ENCODE measurements around the gene NPPB.

NPPB gene

GRCh38 chr1:11854519-11854918 is 4.2 kb downstream of the NPPB start:
- TF ChIP-seq GATA3 (IDR thresholded peaks at IDR 0.05; ENCODE audit: low read depth, low read length) (no peak), GATA2 (IDR thresholded peaks at IDR 0.05; ENCODE audit: low read depth, low read length) (no peak)

- TF ChIP-seq GATA2 (IDR thresholded peaks at IDR 0.05; ENCODE audit: low read depth, low read length) (no peak), GATA3 (IDR thresholded peaks at IDR 0.05; ENCODE audit: low read depth, low read length) (no peak)
Observed at GRCh38 chr1:11851180-11851579, 7.6 kb downstream of the NPPB start.

GRCh38 chr1:11850156-11850555 is 8.6 kb downstream of the NPPB start:
- no peak for TF ChIP-seq GATA2 (IDR thresholded peaks at IDR 0.05; ENCODE audit: low read depth, low read length)

- no peak for TF ChIP-seq GATA3 (IDR thresholded peaks at IDR 0.05; ENCODE audit: low read depth, low read length)
- no peak for TF ChIP-seq GATA2 (IDR thresholded peaks at IDR 0.05; ENCODE audit: low read depth, low read length)
Observed at GRCh38 chr1:11848373-11848700, 10.4 kb downstream of the NPPB start.

- TF ChIP-seq GATA2 (IDR thresholded peaks at IDR 0.05; ENCODE audit: low read depth, low read length) = no peak
Observed at GRCh38 chr1:11847667-11848372, 10.9 kb downstream of the NPPB start, which contains the start of gene NPPA. Gene NPPA (minus strand): TSS chr1:11847783. CDS start chr1:11847684, 99 bp downstream.

- TF ChIP-seq GATA2 (IDR thresholded peaks at IDR 0.05; ENCODE audit: low read depth, low read length) = no peak
- no peak for TF ChIP-seq GATA3 (IDR thresholded peaks at IDR 0.05; ENCODE audit: low read depth, low read length)
Observed at GRCh38 chr1:11845641-11846335, 13.0 kb downstream of the NPPB start.

- TF ChIP-seq GATA2 (IDR thresholded peaks at IDR 0.05; ENCODE audit: low read depth, low read length) (peak; percentile 56), GATA3 (IDR thresholded peaks at IDR 0.05; ENCODE audit: low read depth, low read length) (no peak)
Observed at GRCh38 chr1:11842154-11843041, 16.3 kb downstream of the NPPB start.

GRCh38 chr1:11841245-11842153 is 17.2 kb downstream of the NPPB start:
- no peak for TF ChIP-seq GATA2 (IDR thresholded peaks at IDR 0.05; ENCODE audit: low read depth, low read length)
- no peak for TF ChIP-seq GATA3 (IDR thresholded peaks at IDR 0.05; ENCODE audit: low read depth, low read length)

- TF ChIP-seq GATA2 (IDR thresholded peaks at IDR 0.05; ENCODE audit: low read depth, low read length) = no peak
- TF ChIP-seq GATA3 (IDR thresholded peaks at IDR 0.05; ENCODE audit: low read depth, low read length) = no peak
Observed at GRCh38 chr1:11839727-11840705, 18.7 kb downstream of the NPPB start.

GRCh38 chr1:11838349-11839272 is 20.1 kb downstream of the NPPB start:
- no peak for TF ChIP-seq GATA3 (IDR thresholded peaks at IDR 0.05; ENCODE audit: low read depth, low read length)
- no peak for TF ChIP-seq GATA2 (IDR thresholded peaks at IDR 0.05; ENCODE audit: low read depth, low read length)

GRCh38 chr1:11837767-11838348 is 20.9 kb downstream of the NPPB start:
- TF ChIP-seq GATA2 (IDR thresholded peaks at IDR 0.05; ENCODE audit: low read depth, low read length) (no peak), GATA3 (IDR thresholded peaks at IDR 0.05; ENCODE audit: low read depth, low read length) (no peak)
